ENCODE results near the gene TSPAN18.

Gene TSPAN18

GRCh38 chr11:44702889-44703288, 23.9 kb upstream of the TSPAN18 start:
- DNase-seq (ENCODE audit: low spot score in 2 of 2) (no peak), ATAC-seq (no peak)
- H3K36me3 Mint-ChIP-seq: no peaks in the 10 kb centered on the region
- peaks cover 19% of the 10 kb centered on the region for H3K4me1 Mint-ChIP-seq
- H3K4me3 Mint-ChIP-seq: no peak overlapping the region
- H3K27ac Mint-ChIP-seq: no peak overlapping the region
- no peaks in the 10 kb centered on the region for H3K9me3 Mint-ChIP-seq

- Mint-ChIP-seq H3K4me3 (no peak overlapping the region), H3K36me3 (no peaks in the 10 kb centered on the region), H3K27ac (no peak overlapping the region), H3K9me3 (peaks cover 3% of the 10 kb centered on the region), H3K4me1 (peaks cover 37% of the 10 kb centered on the region)
- ATAC-seq (no peak), DNase-seq (ENCODE audit: low spot score in 2 of 2) (no peak)
Measured at GRCh38 chr11:44707094-44707493, 19.7 kb upstream of the TSPAN18 start.

- DNase-seq (ENCODE audit: low spot score in 2 of 2) (no peak), ATAC-seq (no peak)
- Mint-ChIP-seq H3K4me3 (no peak overlapping the region), H3K27ac (no peak overlapping the region), H3K4me1 (peaks cover 30% of the 10 kb centered on the region), H3K36me3 (no peaks in the 10 kb centered on the region), H3K9me3 (peaks cover 3% of the 10 kb centered on the region)
Measured at GRCh38 chr11:44708009-44708408, 18.8 kb upstream of the TSPAN18 start.

- ATAC-seq (no peak), DNase-seq (ENCODE audit: low spot score in 2 of 2) (no peak)
- Mint-ChIP-seq H3K27ac (no peak overlapping the region), H3K4me1 (peaks cover 30% of the 10 kb centered on the region), H3K4me3 (no peak overlapping the region), H3K36me3 (no peaks in the 10 kb centered on the region), H3K9me3 (peaks cover 3% of the 10 kb centered on the region)
Measured at GRCh38 chr11:44708523-44709280, 18.1 kb upstream of the TSPAN18 start.

- peaks cover 3% of the 10 kb centered on the region for H3K9me3 Mint-ChIP-seq
- H3K27ac Mint-ChIP-seq: no peak overlapping the region
- ATAC-seq: no peak
- no peak for DNase-seq (ENCODE audit: low spot score in 2 of 2)
- no peaks in the 10 kb centered on the region for H3K36me3 Mint-ChIP-seq
- no peak overlapping the region for H3K4me3 Mint-ChIP-seq
- peaks cover 30% of the 10 kb centered on the region for H3K4me1 Mint-ChIP-seq
Measured at GRCh38 chr11:44709281-44709562, 17.5 kb upstream of the TSPAN18 start.

GRCh38 chr11:44709966-44710365, 16.8 kb upstream of the TSPAN18 start:
- H3K4me3 Mint-ChIP-seq: no peak overlapping the region
- H3K4me1 Mint-ChIP-seq: peaks cover 30% of the 10 kb centered on the region
- DNase-seq (ENCODE audit: low spot score in 2 of 2) (no peak), ATAC-seq (no peak)
- peaks cover 3% of the 10 kb centered on the region for H3K9me3 Mint-ChIP-seq
- no peak overlapping the region for H3K27ac Mint-ChIP-seq
- no peaks in the 10 kb centered on the region for H3K36me3 Mint-ChIP-seq

- no peak overlapping the region for H3K27ac Mint-ChIP-seq
- ATAC-seq: no peak
- H3K4me3 Mint-ChIP-seq: no peak overlapping the region
- no peak for DNase-seq (ENCODE audit: low spot score in 2 of 2)
- H3K36me3 Mint-ChIP-seq: no peaks in the 10 kb centered on the region
- H3K9me3 Mint-ChIP-seq: peaks cover 3% of the 10 kb centered on the region
- H3K4me1 Mint-ChIP-seq: peaks cover 30% of the 10 kb centered on the region
Measured at GRCh38 chr11:44711113-44711786, 15.5 kb upstream of the TSPAN18 start.

GRCh38 chr11:44711787-44712608, 14.8 kb upstream of the TSPAN18 start:
- ATAC-seq: no peak
- Mint-ChIP-seq H3K4me1 (peaks cover 30% of the 10 kb centered on the region), H3K4me3 (no peak overlapping the region), H3K36me3 (no peaks in the 10 kb centered on the region), H3K27ac (no peak overlapping the region), H3K9me3 (peaks cover 3% of the 10 kb centered on the region)
- DNase-seq (ENCODE audit: low spot score in 2 of 2): no peak

GRCh38 chr11:44713022-44713421, 13.7 kb upstream of the TSPAN18 start:
- ATAC-seq: no peak
- Mint-ChIP-seq H3K36me3 (no peaks in the 10 kb centered on the region), H3K4me1 (peaks cover 30% of the 10 kb centered on the region), H3K4me3 (no peak overlapping the region), H3K27ac (no peak overlapping the region), H3K9me3 (peaks cover 3% of the 10 kb centered on the region)
- no peak for DNase-seq (ENCODE audit: low spot score in 2 of 2)

GRCh38 chr11:44716256-44716655, 10.5 kb upstream of the TSPAN18 start:
- DNase-seq (ENCODE audit: low spot score in 2 of 2) (no peak), ATAC-seq (no peak)
- H3K4me1 Mint-ChIP-seq: peaks cover 7% of the 10 kb centered on the region
- H3K9me3 Mint-ChIP-seq: no peaks in the 10 kb centered on the region
- H3K4me3 Mint-ChIP-seq: no peak overlapping the region
- no peaks in the 10 kb centered on the region for H3K36me3 Mint-ChIP-seq
- no peak overlapping the region for H3K27ac Mint-ChIP-seq

GRCh38 chr11:44718057-44718456, 8.7 kb upstream of the TSPAN18 start:
- no peaks in the 10 kb centered on the region for H3K9me3 Mint-ChIP-seq
- no peak for ATAC-seq
- H3K4me1 Mint-ChIP-seq: no peaks in the 10 kb centered on the region
- H3K27ac Mint-ChIP-seq: no peak overlapping the region
- no peaks in the 10 kb centered on the region for H3K36me3 Mint-ChIP-seq
- no peak for DNase-seq (ENCODE audit: low spot score in 2 of 2)
- H3K4me3 Mint-ChIP-seq: no peak overlapping the region

GRCh38 chr11:44718612-44719390, 8.0 kb upstream of the TSPAN18 start:
- ATAC-seq (no peak), DNase-seq (ENCODE audit: low spot score in 2 of 2) (no peak)
- Mint-ChIP-seq H3K27ac (no peak overlapping the region), H3K4me1 (no peaks in the 10 kb centered on the region), H3K36me3 (no peaks in the 10 kb centered on the region), H3K4me3 (no peak overlapping the region), H3K9me3 (no peaks in the 10 kb centered on the region)

- Mint-ChIP-seq H3K4me1 (peaks cover 35% of the 10 kb centered on the region), H3K27ac (no peak overlapping the region)
Measured at GRCh38 chr11:44725016-44725685, 1.6 kb upstream of the TSPAN18 start.

GRCh38 chr11:44725757-44726282, 942 bp upstream of the TSPAN18 start:
- H3K9me3 Mint-ChIP-seq: no peaks in the 10 kb centered on the region
- H3K27ac Mint-ChIP-seq: peak overlapping the region; percentile 35
- peak overlapping the region; percentile 75 for H3K4me3 Mint-ChIP-seq
- DNase-seq (ENCODE audit: low spot score in 2 of 2) (no peak), ATAC-seq (no peak)
- H3K36me3 Mint-ChIP-seq: no peaks in the 10 kb centered on the region
- peaks cover 36% of the 10 kb centered on the region for H3K4me1 Mint-ChIP-seq

More at GRCh38 chr11:44725016-44725685, 1.6 kb upstream of the TSPAN18 start:
- Mint-ChIP-seq H3K9me3 (no peaks in the 10 kb centered on the region), H3K36me3 (no peaks in the 10 kb centered on the region), H3K4me3 (no peak overlapping the region)
- no peak for DNase-seq (ENCODE audit: low spot score in 2 of 2)
- no peak for ATAC-seq

GRCh38 chr11:44727114-44727372, 281 bp downstream of the TSPAN18 start:
- ATAC-seq: no peak
- H3K36me3 Mint-ChIP-seq: no peaks in the 10 kb centered on the region
- no peaks in the 10 kb centered on the region for H3K9me3 Mint-ChIP-seq
- no peak overlapping the region for H3K27ac Mint-ChIP-seq
- peak overlapping the region; percentile 74 for H3K4me3 Mint-ChIP-seq
- peaks cover 36% of the 10 kb centered on the region for H3K4me1 Mint-ChIP-seq
- no peak for DNase-seq (ENCODE audit: low spot score in 2 of 2)
